ENCODE measurements around the gene CHST5.

Gene CHST5

GRCh38 chr16:75566040-75566757 lies 30.3 kb upstream of the CHST5 start, which contains the start of gene GABARAPL2:
GABARAPL2 (plus strand) TSS chr16:75566379; CDS start chr16:75566487, 108 bp downstream.
- Histone ChIP-seq H3K27me3 (ENCODE audit: insufficient read depth, poor library complexity, severe bottlenecking) (peaks cover 2% of the 10 kb centered on the region), H3K27ac (replicated peaks) (peak within 1 kb of the TSS; percentile 66), H3K4me3 (replicated peaks; ENCODE audit: insufficient read depth, low read length) (peak within 1 kb of the TSS; percentile 98)
- peak; percentile 62 to 81 for DNase-seq (ENCODE audit: low read depth in 1 of 2, low spot score in 1 of 2)
- TF ChIP-seq GABPA (IDR thresholded peaks at IDR 0.05; ENCODE audit: low read depth) (peak; percentile 86), REST (IDR thresholded peaks at IDR 0.05; ENCODE audit: insufficient replicate concordance, low read depth) (no peak), SPI1 (IDR thresholded peaks at IDR 0.05; ENCODE audit: borderline replicate concordance, low read depth) (no peak; the same call in 1 of the 2 replicates), POLR2AphosphoS5 (IDR thresholded peaks at IDR 0.05; ENCODE audit: low read depth) (peak; percentile 25; the same call in 1 of the 2 replicates), CTCF (IDR thresholded peaks at IDR 0.05; ENCODE audit: insufficient read depth, low read length) (no peak)

- TF ChIP-seq REST (IDR thresholded peaks at IDR 0.05; ENCODE audit: insufficient replicate concordance, low read depth) = no peak
- no peak for TF ChIP-seq SPI1 (IDR thresholded peaks at IDR 0.05; ENCODE audit: borderline replicate concordance, low read depth)
- no peak for TF ChIP-seq POLR2AphosphoS5 (IDR thresholded peaks at IDR 0.05; ENCODE audit: low read depth)
- no peak for TF ChIP-seq CTCF (IDR thresholded peaks at IDR 0.05; ENCODE audit: insufficient read depth, low read length)
- TF ChIP-seq GABPA (IDR thresholded peaks at IDR 0.05; ENCODE audit: low read depth) = no peak
- peak overlapping the region; percentile 98 for H3K4me3 ChIP-seq (replicated peaks; ENCODE audit: insufficient read depth, low read length)
- H3K27ac ChIP-seq (replicated peaks) = peak overlapping the region; percentile 66
Observed at GRCh38 chr16:75565640-75566039, 29.7 kb upstream of the CHST5 start.

GRCh38 chr16:75559564-75560372 lies 23.9 kb upstream of the CHST5 start:
- H3K4me3 ChIP-seq (replicated peaks; ENCODE audit: insufficient read depth, low read length) = no peak overlapping the region
- no peak for DNase-seq (ENCODE audit: low read depth in 1 of 2, low spot score in 1 of 2)
- H3K27me3 ChIP-seq (ENCODE audit: insufficient read depth, poor library complexity, severe bottlenecking) = peaks cover 10% of the 10 kb centered on the region
- no peak overlapping the region for H3K27ac ChIP-seq (replicated peaks)
- TF ChIP-seq CTCF (IDR thresholded peaks at IDR 0.05; ENCODE audit: insufficient read depth, low read length) (no peak), REST (IDR thresholded peaks at IDR 0.05; ENCODE audit: insufficient replicate concordance, low read depth) (no peak)

More at GRCh38 chr16:75565640-75566039, 29.7 kb upstream of the CHST5 start:
- peaks cover 4% of the 10 kb centered on the region for H3K27me3 ChIP-seq (ENCODE audit: insufficient read depth, poor library complexity, severe bottlenecking)
- DNase-seq (ENCODE audit: low read depth in 1 of 2, low spot score in 1 of 2) = no peak
